Fibroblast of skin of back (primary cell): Measurements from ENCODE around the gene GRIN2D.

Experiments
- DNase-seq: peaks from one replicate; pipeline ENCODE4 v3.0.0-alpha.2; 2013

Gene GRIN2D

GRCh38 chr19:48442116-48443035 lies 48.9 kb downstream of the GRIN2D start:
- DNase-seq, result no peak

- DNase-seq, result no peak
These were observed 49.8 kb downstream of the GRIN2D start for GRCh38 chr19:48443256-48443655.
